Uterus (tissue), 2 donors: Measurements from ENCODE around the gene TTYH1.

Source experiments
- CTCF ChIP-seq, 4 experiments: fragments of 200-600 bp in 2 of 4; fragments of 450-650 bp in 2 of 4; sonication (generic) in 2 of 4; IDR thresholded peaks; one replicate each; pipeline ENCODE4 v1.5.1; 2016 to 2019; ENCODE audit warnings: antibody characterized with exemption in 4 of 4, mild to moderate bottlenecking in 2 of 4, moderate library complexity in 1 of 4
- POLR2A ChIP-seq, 2 donors: fragments of 450-650 bp; IDR thresholded peaks; one replicate each; pipeline ENCODE4 v1.6.1; 2016; ENCODE audit warnings: antibody characterized with exemption in 2 of 2, mild to moderate bottlenecking in 1 of 2, moderate library complexity in 1 of 2

- no peak for TF ChIP-seq CTCF (IDR thresholded peaks at IDR 0.05)
- TF ChIP-seq POLR2A (IDR thresholded peaks at IDR 0.05), result no peak
Observed at GRCh38 chr19:54412877-54413276, 2.4 kb upstream of the TTYH1 start.
